H1 (cell line): Measurements from ENCODE around the gene DARS1. TPM values are rescaled to one million over a fixed set of nuclear protein-coding genes. Genes with fewer than 3 reads are reported as not detected.
A peak's percentile ranks its signal among the peaks of the same experiment; 100 is the strongest.

ENCODE experiments used
- CTCF ChIA-PET: fragments of 300-600 bp; sonication (Branson Sonifier 250); formaldehyde crosslinking; loops from one replicate; lab custom pipeline; 2021; ENCODE audit not compliant: partially characterized antibody; lab: Charles Lee
- POLR2A ChIA-PET: fragments of 300-600 bp; sonication (Branson Sonifier 250); formaldehyde crosslinking; loops from one replicate; lab custom pipeline; 2021; ENCODE audit warnings: inconsistent platforms; ENCODE audit not compliant: partially characterized antibody; lab: Charles Lee
- DNase-seq, 2 experiments: peaks; one replicate each; pipeline versions ENCODE4 v3.0.0 to v3.0.0-alpha.2; 2010 to 2022; ENCODE audit warnings: low spot score in 2 of 2, low read depth in 1 of 2, mixed read lengths in 1 of 2
- FAIRE-seq: peaks from 2 replicates; lab custom pipeline; 2011; peaks lifted over from hg19 to GRCh38; lab: Jason Lieb, UNC
- H2AFZ ChIP-seq: 2 replicates; pipeline ENCODE4 v1.8.1; 2012; ENCODE audit warnings: low read length, inconsistent platforms
- H2AK5ac ChIP-seq: 2 replicates; pipeline ENCODE4 v1.6.1; 2013; ENCODE audit warnings: low read depth, low read length
- H2BK120ac ChIP-seq: replicated peaks from 2 replicates; pipeline ENCODE3; 2013; ENCODE audit warnings: low read depth, low read length, inconsistent platforms
- H2BK12ac ChIP-seq: 2 replicates; pipeline ENCODE4 v1.6.1; 2013; ENCODE audit warnings: low read depth, low read length
- H2BK15ac ChIP-seq: 2 replicates; pipeline ENCODE4 v1.6.1; 2013; ENCODE audit warnings: low read length
- H2BK20ac ChIP-seq: 2 replicates; pipeline ENCODE4 v1.6.1; 2013; ENCODE audit warnings: low read length
- H2BK5ac ChIP-seq: 2 replicates; pipeline ENCODE4 v1.6.1; 2013; ENCODE audit warnings: low read depth, low read length
- H3K14ac ChIP-seq: 2 replicates; pipeline ENCODE4 v1.6.1; 2013; ENCODE audit warnings: inconsistent platforms; ENCODE audit not compliant: insufficient read length
- H3K18ac ChIP-seq: 2 replicates; pipeline ENCODE4 v1.6.1; 2013; ENCODE audit warnings: low read length; ENCODE audit errors: extremely low read depth
- H3K23ac ChIP-seq: 2 replicates; pipeline ENCODE4 v1.6.1; 2013; ENCODE audit warnings: inconsistent platforms; ENCODE audit not compliant: insufficient read length
- H3K23me2 ChIP-seq: 2 replicates; pipeline ENCODE4 v1.6.1; 2013; ENCODE audit warnings: low read depth, low read length
- H3K27ac ChIP-seq: 2 replicates; pipeline ENCODE4 v1.6.1; 2011; ENCODE audit warnings: low read depth, low read length, inconsistent platforms
- H3K27me3 ChIP-seq, 4 experiments: replicated peaks in 1 of 4; 1 replicate in 1 of 4; 2 replicates in 3 of 4; pipeline versions ENCODE4 v1.6.1 to v1.8.1; 2011 to 2013; ENCODE audit warnings: low read length in 3 of 4, mild to moderate bottlenecking in 3 of 4, inconsistent platforms in 2 of 4, mixed read lengths in 2 of 4, moderate library complexity in 1 of 4; ENCODE audit not compliant: control insufficient read depth in 3 of 4, insufficient read depth in 3 of 4; ENCODE audit errors: extremely low read depth in 1 of 4
- H3K36me3 ChIP-seq, 4 experiments: 2 replicates each; pipeline versions ENCODE4 v1.6.1 to v1.8.1; 2011 to 2013; ENCODE audit warnings: mild to moderate bottlenecking in 4 of 4, low read length in 3 of 4, moderate library complexity in 2 of 4, control low read depth in 1 of 4, inconsistent platforms in 1 of 4; ENCODE audit not compliant: insufficient read depth in 4 of 4, control insufficient read depth in 2 of 4
- H3K4ac ChIP-seq: replicated peaks from 2 replicates; pipeline ENCODE3; 2013; ENCODE audit warnings: low read length, low read depth, mixed read lengths, inconsistent platforms; ENCODE audit not compliant: insufficient read length
- H3K4me1 ChIP-seq, 4 experiments: replicated peaks in 1 of 4; 1 replicate in 1 of 4; 2 replicates in 3 of 4; pipeline versions ENCODE4 v1.6.1 to v1.8.1; 2011 to 2013; ENCODE audit warnings: low read length in 3 of 4, inconsistent platforms in 2 of 4, mixed read lengths in 1 of 4; ENCODE audit not compliant: insufficient read depth in 4 of 4, control insufficient read depth in 3 of 4
- H3K4me2 ChIP-seq, 2 experiments: 2 replicates each; pipeline versions ENCODE4 v1.6.1 to v1.8.1; 2011 to 2013; ENCODE audit warnings: low read depth in 2 of 2, low read length in 2 of 2, control low read depth in 1 of 2, inconsistent platforms in 1 of 2, mild to moderate bottlenecking in 1 of 2; ENCODE audit not compliant: insufficient read depth in 1 of 2
- H3K4me3 ChIP-seq, 4 experiments: fragments of 200-600, 300-600 bp in 1 of 4; sonication (generic), shearing (Covaris generic), sonication (Bioruptor Twin) in 1 of 4; 2 replicates each; pipeline versions ENCODE4 v1.5.1 to v1.8.1; 2011 to 2016; ENCODE audit warnings: low read length in 4 of 4, low read depth in 3 of 4, control low read depth in 2 of 4, inconsistent platforms in 2 of 4, mild to moderate bottlenecking in 2 of 4, mixed read lengths in 1 of 4, moderate library complexity in 1 of 4; ENCODE audit not compliant: insufficient read depth in 2 of 4; ENCODE audit errors: extremely low read depth in 1 of 4
- H3K56ac ChIP-seq: replicated peaks from 2 replicates; pipeline ENCODE3; 2013; ENCODE audit warnings: low read depth, mild to moderate bottlenecking, mixed read lengths, low read length, inconsistent platforms; ENCODE audit not compliant: insufficient read length
- H3K79me1 ChIP-seq: 2 replicates; pipeline ENCODE4 v1.6.1; 2013; ENCODE audit warnings: low read depth, low read length, control low read depth
- H3K79me2 ChIP-seq, 2 experiments: 2 replicates each; pipeline versions ENCODE4 v1.6.1 to v1.8.1; 2012 to 2013; ENCODE audit warnings: low read length in 2 of 2, mild to moderate bottlenecking in 2 of 2, inconsistent platforms in 1 of 2; ENCODE audit not compliant: insufficient read depth in 2 of 2, control insufficient read depth in 1 of 2
- H3K9ac ChIP-seq, 4 experiments: replicated peaks in 1 of 4; 1 replicate in 1 of 4; 2 replicates in 3 of 4; pipeline versions ENCODE4 v1.6.1 to v1.8.1; 2011 to 2013; ENCODE audit warnings: low read depth in 3 of 4, low read length in 3 of 4, control low read depth in 2 of 4, mild to moderate bottlenecking in 2 of 4, moderate library complexity in 2 of 4, inconsistent platforms in 1 of 4; ENCODE audit errors: extremely low read depth in 1 of 4
- H3K9me3 ChIP-seq, 2 experiments: 2 replicates each; pipeline versions ENCODE4 v1.6.1 to v1.8.1; 2012 to 2013; ENCODE audit warnings: mild to moderate bottlenecking in 2 of 2, moderate library complexity in 2 of 2, control low read depth in 1 of 2, inconsistent platforms in 1 of 2, low read depth in 1 of 2, low read length in 1 of 2, mixed read lengths in 1 of 2; ENCODE audit not compliant: insufficient read depth in 2 of 2
- H4K20me1 ChIP-seq, 2 experiments: replicated peaks in 1 of 2; 2 replicates each; pipeline versions ENCODE3 to v1.8.1; 2011 to 2013; ENCODE audit warnings: inconsistent platforms in 2 of 2, low read length in 2 of 2, mild to moderate bottlenecking in 1 of 2; ENCODE audit not compliant: insufficient read depth in 2 of 2, control insufficient read depth in 1 of 2
- H4K5ac ChIP-seq: 2 replicates; pipeline ENCODE4 v1.6.1; 2013; ENCODE audit warnings: low read length, low read depth, mixed read lengths, inconsistent platforms; ENCODE audit not compliant: insufficient read length
- H4K8ac ChIP-seq: 2 replicates; pipeline ENCODE4 v1.8.0; 2013; ENCODE audit warnings: mild to moderate bottlenecking, moderate library complexity, low read length, inconsistent platforms; ENCODE audit not compliant: insufficient read depth; ENCODE audit errors: extremely low read depth
- H4K91ac ChIP-seq: replicated peaks from 2 replicates; pipeline ENCODE3; 2013; ENCODE audit warnings: low read length, mixed read lengths, inconsistent platforms; ENCODE audit not compliant: insufficient read length
- CBX5 ChIP-seq: fragments of 300-800, 300-1000 bp; sonication (generic); IDR thresholded peaks from 2 replicates; pipeline ENCODE4 v1.7.1; 2016; ENCODE audit warnings: antibody characterized with exemption, low read length, low read depth
- CTCF ChIP-seq, 3 experiments: IDR thresholded peaks; 1 replicate in 2 of 3; 2 replicates in 1 of 3; pipeline versions ENCODE4 v1.5.1 to v1.6.1; 2011; ENCODE audit warnings: low read length in 3 of 3, mild to moderate bottlenecking in 3 of 3, inconsistent platforms in 2 of 3, low read depth in 1 of 3, moderate library complexity in 1 of 3; ENCODE audit not compliant: insufficient read depth in 1 of 3; ENCODE audit errors: control extremely low read depth in 1 of 3
- MAX ChIP-seq: IDR thresholded peaks from 2 replicates; pipeline ENCODE4 v1.6.1; 2012; ENCODE audit warnings: inconsistent platforms
- RAD21 ChIP-seq, 2 experiments: IDR thresholded peaks in 1 of 2; conservative IDR thresholded peaks in 1 of 2; 2 replicates each; pipeline ENCODE4 v1.6.1; 2011; ENCODE audit warnings: low read depth in 2 of 2, low read length in 2 of 2, improper control_type of control experiment in 1 of 2, inconsistent platforms in 1 of 2, mild to moderate bottlenecking in 1 of 2, moderate library complexity in 1 of 2
- WGBS, 2 experiments: shearing (Covaris generic) in 1 of 2; methylation state at CpG; one replicate each; pipeline versions ENCODE4 v1.1.6 to v1.1.7; 2013 to 2015; ENCODE audit warnings: low lambda C conversion rate in 2 of 2, mixed read lengths in 2 of 2, inconsistent platforms in 1 of 2, low coverage in 1 of 2, missing lambda C conversion rate in 1 of 2; ENCODE audit not compliant: insufficient replicate concordance in 2 of 2, insufficient coverage in 1 of 2, insufficient read length in 1 of 2; ENCODE audit errors: extremely low coverage in 1 of 2, missing lambda C conversion rate in 1 of 2; 5-methylcytosine and 5-hydroxymethylcytosine counted together
- polyA plus RNA-seq, 7 experiments: library from polyadenylated mRNA; depleted of rRNA in 3 of 7; stranded (reverse) in 5 of 7; unstranded in 2 of 7; fragments of >200 nt in 5 of 7; fragments of 200-250 nt in 2 of 7; gene quantifications; 1 replicate in 5 of 7; 2 replicates in 1 of 7; 4 replicates in 1 of 7; pipeline versions ENCODE4 v1.2.1 to v1.2.3, GENCODE V29; 2011 to 2013; ENCODE audit warnings: missing spikeins in 2 of 7, mixed read lengths in 2 of 7
- total RNA-seq: library from RNA; stranded (reverse); fragmentation: NEBNext Ultra II Directional; extraction: Animal tissue kit (Norgen Biotek cat#: 25700); gene quantifications from 2 replicates; pipeline ENCODE4 v1.2.1, GENCODE V29; 2021

Gene DARS1
- total and polyA plus RNA-seq, 2 of the 8 experiments (the other 6 are each of a cell fraction or from before 2014, with no cell fraction given): 61.7 to 85.9 TPM

- Histone ChIP-seq H2BK15ac (no peak overlapping the region), H3K9ac (no peak overlapping the region), H2AFZ (no peak overlapping the region), H2BK5ac (no peak overlapping the region), H3K14ac (no peak overlapping the region), H2BK12ac (no peak overlapping the region), H3K4me3 (no peak overlapping the region), H4K91ac (no peak overlapping the region), H3K79me2 (no peaks in the 10 kb centered on the region), H3K9me3 (no peaks in the 10 kb centered on the region), H3K27me3 (no peaks in the 10 kb centered on the region), H3K23ac (no peak overlapping the region), H3K4me2 (no peak overlapping the region), H4K20me1 (no peaks in the 10 kb centered on the region), H4K5ac (no peak overlapping the region), H2BK20ac (no peak overlapping the region), H3K23me2 (no peaks in the 10 kb centered on the region), H3K18ac (no peak overlapping the region), H2BK120ac (no peak overlapping the region), H3K4me1 (no peaks in the 10 kb centered on the region), H3K56ac (no peak overlapping the region), H3K27ac (no peak overlapping the region), H4K8ac (no peak overlapping the region), H3K4ac (no peak overlapping the region), H3K36me3 (peaks cover 0 to 35% (median 9%) of the 10 kb centered on the region in 4 experiments; a peak in 4 of 8 replicates)
- DNase-seq: no peak
- POLR2A ChIA-PET: interaction anchor here (0.6 to 0.9 kb wide), 3 partner anchors 113 to 385 kb away, joined by 3 to 7 read pairs (median 3); no protein-coding TSS in a partner anchor
- peak; percentile 72 for FAIRE-seq
- 95% methylated on average over 5 of the region's 5 CpGs; no CpG with 5 or more reads in 1 of the 2 experiments for WGBS, 2 experiments
- no peak for TF ChIP-seq CBX5
- TF ChIP-seq CTCF (IDR thresholded peaks at IDR 0.05; ENCODE audit: control extremely low read depth in 1 of 3, insufficient read depth in 1 of 3, low read depth in 1 of 3, low read length in 3 of 3): peak in 2 of 3 experiments; percentile 36 to 47; a peak in 2 of 4 replicates
- TF ChIP-seq RAD21 (IDR thresholded peaks at IDR 0.05 in 1 of 2, conservative IDR thresholded peaks at IDR 0.05 in 1 of 2; ENCODE audit: low read depth in 2 of 2, low read length in 2 of 2): peak; percentile 59 to 75
- TF ChIP-seq MAX: no peak
- TF ChIP-seq, all 59 proteins: peak for 2
- Histone ChIP-seq H3K79me1 (no peaks in the 10 kb centered on the region), H2AK5ac (no peak overlapping the region)
- CTCF ChIA-PET: interaction anchor here (0.6 to 7.4 kb wide), 65 partner anchors 8 to 1929 kb away, joined by 3 to 144 read pairs (median 4); partner anchors contain the start of genes DARS1 and MCM6
Observed at GRCh38 chr2:135913727-135914365, 71.6 kb downstream of the DARS1 start.
